HG02798 (cell line): ENCODE results near the gene COPG2.
"Not testable (repeated sequence)": the region's sequence is repeated elsewhere in the genome, so short reads cannot be mapped to it uniquely, and the experiment has no call there.

Experiments
- ATAC-seq: cut with Tn5 transposase; IDR thresholded peaks from one replicate; pipeline ENCODE4 v1.9.1; 2021; ENCODE audit warnings: mild to moderate bottlenecking; ENCODE audit not compliant: unreplicated experiment, poor library complexity

The COPG2 gene

GRCh38 chr7:130570144-130570543, 98.4 kb downstream of the COPG2 start:
- ATAC-seq: not testable (repeated sequence)

DNA sequence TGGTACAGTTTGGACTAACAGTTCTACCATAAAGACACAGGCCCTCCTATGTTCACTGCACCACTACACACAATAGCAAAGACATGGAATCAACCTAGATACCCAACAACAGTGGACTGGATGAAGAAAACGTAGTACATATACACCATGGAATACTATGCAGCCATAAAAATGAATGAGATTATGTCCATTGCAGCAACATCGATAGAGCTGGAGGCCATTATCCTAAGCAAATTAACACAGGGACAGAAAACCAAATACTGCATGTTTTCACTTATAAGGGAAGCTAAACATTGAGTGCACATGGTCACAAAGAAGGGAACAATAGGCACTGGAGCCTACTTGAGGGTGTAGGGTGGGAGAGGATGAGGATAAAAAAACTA, 101.7 kb downstream of the COPG2 start:
- ATAC-seq: no peak

- ATAC-seq: no peak
Measured at GRCh38 chr7:130566168-130566897, 102.2 kb downstream of the COPG2 start.

- peak; percentile 73 for ATAC-seq
Measured at GRCh38 chr7:130560972-130561371, 107.6 kb downstream of the COPG2 start.

GRCh38 chr7:130559184-130559583, 109.4 kb downstream of the COPG2 start:
- ATAC-seq: no peak

DNA sequence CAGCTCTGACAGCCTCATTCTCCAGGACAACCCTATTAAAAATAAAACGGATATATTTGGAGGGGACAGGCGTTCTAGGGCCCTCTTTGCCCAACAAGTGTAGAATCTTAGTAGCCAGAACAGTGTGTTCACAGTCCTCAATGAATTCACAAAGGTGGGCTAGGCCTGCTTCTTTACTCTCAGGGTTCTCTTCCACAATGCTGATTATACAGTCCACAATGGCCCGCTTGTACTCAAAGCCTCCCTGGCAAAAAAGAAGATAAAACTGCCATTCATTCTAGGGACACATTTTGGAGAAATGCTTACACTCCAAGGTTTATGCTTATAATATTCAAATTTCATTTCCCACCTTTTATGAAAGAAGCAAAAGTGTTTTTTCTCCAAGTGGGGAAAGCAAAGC, 114.1 kb downstream of the COPG2 start:
- ATAC-seq: no peak

DNA sequence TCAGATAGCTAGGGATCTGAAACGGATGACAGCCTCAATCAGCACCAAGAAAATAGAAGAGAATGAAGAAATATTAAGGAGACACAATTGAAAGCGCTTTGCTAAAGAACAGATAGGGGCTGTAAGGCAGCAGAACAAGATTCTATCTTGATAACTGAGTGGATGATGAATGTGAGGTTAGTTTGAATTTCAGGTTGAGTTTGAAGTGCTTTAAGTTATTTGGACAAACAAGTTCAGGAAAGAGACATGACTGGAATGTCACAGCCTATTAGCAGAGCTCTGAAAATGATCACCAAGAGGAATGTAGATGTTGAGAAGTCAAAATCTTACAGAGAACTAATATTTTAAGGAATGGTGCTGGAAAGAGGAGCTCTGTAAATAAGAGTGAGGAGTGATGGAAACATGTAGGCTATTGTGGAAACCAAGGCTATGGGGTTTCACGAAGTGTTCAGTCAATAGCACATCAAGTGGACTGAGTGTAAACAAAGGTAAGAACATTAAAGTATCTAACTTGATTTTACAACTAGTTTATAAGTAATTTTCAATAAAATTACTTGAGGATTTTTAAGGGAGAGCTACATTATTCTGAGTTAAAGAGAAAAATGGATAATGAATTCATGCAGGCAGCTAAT, 115.0 kb downstream of the COPG2 start:
- no peak for ATAC-seq

DNA sequence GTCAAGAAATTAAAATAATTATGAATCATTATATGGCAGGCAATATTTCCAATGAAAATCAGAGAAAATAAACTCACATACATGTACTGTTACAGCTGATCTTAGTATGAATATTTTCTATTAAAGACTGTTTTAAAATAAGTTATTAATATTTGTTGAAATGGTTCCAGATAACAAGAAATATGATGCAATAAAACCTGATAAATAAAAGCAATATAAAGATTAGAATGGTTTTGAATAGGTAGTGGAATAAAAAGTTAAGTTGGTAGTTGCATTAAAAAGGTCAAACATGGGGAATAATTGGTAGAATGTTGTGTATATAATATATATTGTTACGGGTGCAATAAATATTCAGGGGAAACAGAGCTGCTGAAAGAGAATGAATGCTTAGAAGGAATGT, 124.2 kb downstream of the COPG2 start:
- no peak for ATAC-seq

- no peak for ATAC-seq
Measured at GRCh38 chr7:130543487-130544010, 125.0 kb downstream of the COPG2 start.

DNA sequence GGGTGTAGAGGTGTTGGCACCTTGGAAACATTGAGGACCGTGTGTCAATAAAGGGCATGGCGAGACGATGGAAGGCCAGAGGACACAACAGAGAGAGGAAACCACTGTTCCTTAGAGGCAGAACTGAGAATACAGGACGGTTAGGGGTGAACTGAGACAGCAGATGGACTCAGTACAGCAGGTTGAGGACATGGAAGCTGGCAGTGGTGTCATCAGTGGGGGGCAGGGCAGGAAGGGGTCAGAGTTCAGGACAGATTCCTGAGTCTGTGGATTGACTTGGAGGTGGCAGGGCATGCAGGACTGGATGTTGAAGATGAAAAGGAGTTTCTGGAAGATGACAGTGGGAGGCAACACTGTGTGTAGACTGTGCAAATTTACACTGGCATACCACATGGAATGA, 126.3 kb downstream of the COPG2 start:
- ATAC-seq: not testable (repeated sequence)

- ATAC-seq: not testable (repeated sequence)
Measured at GRCh38 chr7:130541287-130541686, 127.3 kb downstream of the COPG2 start.

GRCh38 chr7:130537894-130538293, 130.7 kb downstream of the COPG2 start:
- ATAC-seq: not testable (repeated sequence)

- ATAC-seq: no peak
Measured at GRCh38 chr7:130529417-130529816, 139.1 kb downstream of the COPG2 start.

- ATAC-seq: not testable (repeated sequence)
Measured at GRCh38 chr7:130527752-130528355, 140.7 kb downstream of the COPG2 start.

GRCh38 chr7:130524628-130525027, 143.9 kb downstream of the COPG2 start:
- ATAC-seq: no peak

- not testable (repeated sequence) for ATAC-seq
Measured at GRCh38 chr7:130523519-130524125, 144.9 kb downstream of the COPG2 start.

- ATAC-seq: no peak
Measured at GRCh38 chr7:130521258-130521951, 147.1 kb downstream of the COPG2 start.

DNA sequence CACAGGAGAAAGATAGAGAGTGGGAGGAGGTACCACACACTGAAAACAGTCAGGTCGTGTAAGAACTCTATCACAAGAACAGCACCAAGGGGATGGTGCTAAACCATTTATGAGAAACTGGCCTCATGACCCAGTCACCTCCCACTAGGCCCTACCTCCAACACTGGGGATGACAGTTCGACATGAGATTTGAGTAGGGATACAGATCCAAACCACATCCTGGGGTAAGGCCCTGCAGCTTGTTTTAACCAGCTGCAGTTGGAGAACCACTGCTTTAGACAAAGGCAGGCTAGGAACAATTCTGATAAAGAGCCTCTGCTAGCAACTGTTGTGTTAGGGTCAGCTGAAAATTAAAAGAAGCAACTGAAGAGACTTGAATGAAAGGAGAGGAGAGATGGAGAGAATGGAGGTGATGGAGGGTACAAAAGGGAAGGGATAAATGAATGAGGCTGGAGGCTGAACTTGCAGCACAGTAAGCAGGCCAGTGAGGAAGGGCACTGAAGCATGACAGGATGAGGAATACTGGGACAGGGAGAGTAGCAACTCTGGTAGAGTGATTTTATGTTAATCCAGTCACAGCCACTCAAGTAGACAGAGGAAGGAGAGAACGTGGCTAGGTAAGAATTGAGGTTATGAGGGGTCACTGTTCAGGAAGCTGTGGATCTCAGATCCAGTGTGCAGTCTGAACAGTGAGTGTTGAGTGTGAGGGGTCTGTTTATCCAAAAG, 153.1 kb downstream of the COPG2 start:
- ATAC-seq: no peak

GRCh38 chr7:130513447-130513846, 155.1 kb downstream of the COPG2 start:
- no peak for ATAC-seq

DNA sequence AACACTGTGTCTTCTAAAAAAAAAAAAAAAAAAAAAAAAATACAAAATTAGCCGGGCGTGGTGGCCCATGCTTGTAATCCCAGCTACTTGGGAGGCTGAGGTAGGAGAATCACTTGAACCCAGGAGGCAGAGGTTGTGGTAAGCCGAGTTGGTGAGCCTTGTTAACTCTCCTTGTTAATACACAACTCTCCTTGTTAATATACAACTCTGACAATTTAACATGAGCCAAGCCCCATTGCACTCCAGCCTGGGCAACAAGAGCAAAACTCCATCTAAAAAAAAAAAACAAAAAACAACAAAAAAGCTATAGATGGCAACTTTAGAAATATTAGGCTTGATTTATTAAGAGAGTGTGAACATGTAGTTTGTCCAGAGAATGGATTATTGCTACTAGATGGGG, 156.5 kb downstream of the COPG2 start:
- ATAC-seq: not testable (repeated sequence)
